ENCODE measurements around the gene RUNX1. TPM values are rescaled to one million over a fixed set of nuclear protein-coding genes. Genes with fewer than 3 reads are reported as not detected.
"Not testable (repeated sequence)": the region's sequence is repeated elsewhere in the genome, so short reads cannot be mapped to it uniquely, and the experiment has no call there.

Gene RUNX1
- polyA plus RNA-seq, 1 donor: 9.7 TPM

DNA sequence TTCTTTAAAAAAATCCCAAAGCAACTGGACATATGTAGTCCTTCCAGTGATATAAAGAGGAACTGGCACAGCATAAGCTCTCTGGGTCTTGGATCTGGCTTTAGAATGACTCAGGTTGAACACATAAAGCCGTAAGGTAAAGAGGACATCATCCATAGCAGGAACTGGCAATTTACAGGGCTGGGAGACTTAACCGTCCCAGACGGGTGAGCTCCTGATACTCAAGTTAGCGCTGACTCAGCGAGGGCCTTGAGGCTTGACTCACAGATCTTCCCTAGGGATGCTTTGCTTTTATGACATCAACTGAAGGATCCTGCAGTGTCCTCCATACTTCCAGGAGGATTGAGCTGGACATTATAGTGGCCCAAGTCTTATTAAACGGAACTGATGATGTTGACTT lies 226.2 kb downstream of the RUNX1 start:
- DNase-seq: no peak

DNA sequence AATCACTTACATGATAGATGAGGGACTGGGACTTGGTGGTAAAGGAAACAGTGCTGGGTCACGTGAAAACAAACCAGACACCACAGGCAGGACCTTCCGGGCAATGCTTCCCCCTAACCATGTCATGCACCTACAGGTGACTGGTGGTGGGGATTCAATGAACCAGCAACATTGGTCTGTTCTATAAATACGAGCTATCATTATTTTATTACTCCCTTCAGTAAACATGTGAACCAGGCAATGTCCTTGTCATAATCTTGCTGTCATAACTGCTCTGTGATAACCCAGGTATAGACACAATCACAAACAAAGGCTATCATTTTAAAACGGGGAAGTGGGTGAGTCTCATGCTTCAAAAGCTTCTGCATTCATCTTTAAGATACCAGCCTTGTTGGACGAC lies 226.9 kb downstream of the RUNX1 start:
- no peak for DNase-seq

DNA sequence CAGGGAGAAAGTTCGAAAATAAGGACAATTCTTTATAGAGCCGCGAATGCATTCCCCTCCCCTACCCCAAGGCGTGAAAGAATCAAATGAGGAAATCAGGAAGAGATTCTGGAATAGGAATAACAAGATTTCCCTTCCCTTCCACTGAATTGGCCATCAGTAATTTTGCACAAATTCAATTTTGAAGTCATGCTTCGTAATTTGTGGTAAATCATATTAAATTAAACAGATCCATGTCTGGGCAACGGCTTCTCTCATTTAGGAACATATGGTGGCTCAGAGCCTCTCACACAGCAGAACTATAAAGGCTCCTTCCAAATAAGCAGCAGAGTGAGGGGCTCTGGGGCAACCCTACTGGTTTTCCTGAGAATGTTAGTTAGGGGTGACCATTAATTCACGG lies 227.4 kb downstream of the RUNX1 start:
- DNase-seq: no peak

- no peak for DNase-seq
These were observed 229.1 kb downstream of the RUNX1 start for GRCh38 chr21:34820051-34820450.

- DNase-seq: no peak
These were observed 229.6 kb downstream of the RUNX1 start for GRCh38 chr21:34819357-34819999.

- DNase-seq: no peak
These were observed 230.4 kb downstream of the RUNX1 start for GRCh38 chr21:34818662-34819158.

GRCh38 chr21:34817821-34818661 lies 231.1 kb downstream of the RUNX1 start:
- no peak for DNase-seq

- DNase-seq: no peak
These were observed 233.0 kb downstream of the RUNX1 start for GRCh38 chr21:34815831-34816705.

GRCh38 chr21:34814529-34814951 lies 234.6 kb downstream of the RUNX1 start:
- DNase-seq: no peak

GRCh38 chr21:34813266-34813894 lies 235.7 kb downstream of the RUNX1 start:
- DNase-seq: no peak

- no peak for DNase-seq
These were observed 236.4 kb downstream of the RUNX1 start for GRCh38 chr21:34812504-34813265.

- no peak for DNase-seq
These were observed 237.7 kb downstream of the RUNX1 start for GRCh38 chr21:34811368-34811767.

DNA sequence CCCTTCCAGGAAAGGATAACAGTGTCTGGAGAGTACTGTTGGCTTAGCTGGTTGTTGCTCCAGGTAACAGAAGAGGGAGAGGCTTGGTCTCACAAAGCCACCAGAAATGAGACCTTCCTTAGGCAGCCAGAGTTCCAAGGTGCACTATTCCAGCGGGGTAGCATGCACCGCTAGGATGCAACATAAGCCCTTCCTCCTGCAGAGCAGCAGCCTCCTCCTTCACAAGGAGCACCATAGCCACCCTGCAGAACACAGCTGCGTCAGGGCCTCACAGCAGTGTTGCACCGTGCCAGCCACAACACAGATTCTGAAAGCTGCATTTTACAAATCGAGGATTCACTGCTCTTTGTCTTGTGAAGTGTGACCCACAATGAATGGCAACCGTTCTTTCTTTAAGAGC lies 238.3 kb downstream of the RUNX1 start:
- no peak for DNase-seq

DNA sequence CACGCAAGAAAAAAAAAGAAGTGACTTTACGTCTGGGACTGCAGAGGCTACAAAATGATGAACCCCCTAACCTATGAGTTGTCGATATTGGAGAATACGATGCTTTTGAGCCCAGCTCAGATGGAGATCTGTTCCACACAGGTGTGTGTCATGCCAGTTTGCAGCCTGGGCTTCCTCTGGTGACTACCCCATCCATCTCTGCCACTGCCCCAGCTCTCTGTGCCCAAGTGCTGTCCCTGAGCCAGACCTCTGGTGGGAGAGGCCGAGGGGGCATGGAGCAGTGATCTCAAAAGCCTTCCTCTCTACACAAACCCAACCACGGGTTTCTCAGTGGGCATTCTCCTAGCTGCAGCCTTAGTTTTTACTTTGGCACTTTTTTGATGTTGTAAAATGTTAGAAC lies 239.3 kb downstream of the RUNX1 start:
- DNase-seq: no peak

- DNase-seq: no peak
These were observed 240.4 kb downstream of the RUNX1 start for GRCh38 chr21:34808569-34809204.

DNA sequence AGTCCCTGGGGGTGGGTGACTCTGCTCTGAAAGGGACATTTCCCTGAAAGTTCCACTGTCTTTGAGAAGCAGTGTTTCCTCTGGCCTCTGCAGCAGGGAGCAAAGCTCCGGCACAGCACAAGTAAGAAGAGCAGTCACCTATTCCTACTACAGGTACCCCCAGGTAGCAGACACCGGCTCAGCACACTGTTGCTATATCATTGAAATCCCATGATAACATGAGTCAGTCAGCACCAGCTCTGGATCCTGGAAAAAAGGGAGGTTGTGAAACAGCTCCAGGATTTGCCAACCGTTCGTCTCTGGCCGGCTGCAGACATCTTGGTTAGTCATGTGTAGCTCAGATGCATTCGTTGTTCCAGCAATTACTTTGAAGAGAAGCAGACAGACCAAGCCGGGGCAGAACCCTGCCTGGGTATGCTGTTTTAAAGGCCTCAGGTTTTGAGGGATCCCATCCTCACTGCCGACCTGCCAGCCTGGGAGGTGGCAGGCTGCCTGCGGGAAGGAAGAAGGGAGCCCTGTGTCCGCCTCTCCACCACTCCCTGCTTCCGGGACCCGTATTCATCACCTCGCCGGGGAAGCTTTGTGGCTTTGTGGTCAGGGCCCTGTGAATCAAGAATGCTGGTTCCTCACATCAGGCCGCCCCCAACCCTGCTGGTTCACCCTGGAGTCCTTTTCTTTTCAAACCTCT lies 241.1 kb downstream of the RUNX1 start:
- no peak for DNase-seq

DNA sequence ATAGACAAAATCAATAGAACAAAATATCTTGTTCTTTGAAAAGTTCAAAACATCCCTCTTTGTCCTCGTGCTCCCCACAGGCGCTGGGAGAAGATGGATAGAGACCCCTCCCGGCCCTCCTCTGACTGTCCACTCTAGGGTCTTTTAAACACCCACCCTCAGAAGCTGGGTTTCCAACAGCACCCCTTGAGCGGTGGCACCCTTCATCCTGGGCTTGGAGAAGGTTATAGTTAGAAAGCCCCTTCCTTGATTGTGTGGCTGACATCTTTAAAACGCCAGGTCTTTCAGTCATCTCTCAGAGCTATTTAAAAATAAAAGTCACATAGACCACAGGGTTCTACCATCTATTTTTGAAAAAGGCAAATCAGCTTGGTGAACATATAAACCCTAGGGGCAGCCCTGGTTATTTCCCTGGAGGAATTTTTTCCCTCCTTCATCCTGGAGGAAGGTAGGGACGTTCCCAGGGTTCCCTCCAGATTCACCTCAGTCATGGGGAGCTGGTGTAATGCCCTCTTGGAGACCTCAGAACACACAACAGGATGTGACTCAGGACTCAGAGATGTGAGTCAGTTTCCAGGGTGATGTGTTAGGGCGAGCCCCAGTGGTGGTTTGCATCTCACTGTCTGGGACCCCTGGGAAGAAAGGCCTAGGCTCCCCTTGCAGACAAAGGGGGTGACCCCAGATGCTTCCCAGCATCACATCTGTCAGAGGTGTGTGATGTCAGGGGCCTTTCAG lies 241.8 kb downstream of the RUNX1 start:
- DNase-seq: no peak

- DNase-seq: no peak
These were observed 242.7 kb downstream of the RUNX1 start for GRCh38 chr21:34806423-34806822.

DNA sequence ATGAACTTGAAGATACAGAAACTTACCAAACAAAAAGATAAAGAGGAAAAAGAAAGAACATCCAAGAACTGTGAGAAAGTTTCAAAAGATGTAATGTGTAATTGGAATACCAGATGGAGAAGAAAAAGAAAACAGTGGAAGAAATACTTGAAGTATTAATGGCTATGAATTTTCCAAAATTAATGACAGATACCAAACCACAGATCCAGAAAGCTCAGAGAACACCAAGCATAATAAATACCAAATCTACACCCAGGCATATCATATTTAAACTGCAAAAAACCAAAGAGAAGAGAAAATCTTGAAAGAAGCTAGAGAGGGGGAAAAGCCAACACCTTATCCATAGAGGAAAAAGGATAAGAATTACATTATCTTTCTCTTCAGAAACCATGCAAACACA lies 243.9 kb downstream of the RUNX1 start:
- DNase-seq: no peak

GRCh38 chr21:34804584-34804983 lies 244.5 kb downstream of the RUNX1 start:
- not testable (repeated sequence) for DNase-seq

Data from hindlimb muscle (tissue), 1 donor.